Endothelial cell of umbilical vein (primary cell): ENCODE results near the gene FLT3LG.

ENCODE experiments used
- EZH2 ChIP-seq: IDR thresholded peaks from 2 replicates; pipeline ENCODE4 v1.6.1; 2012; ENCODE audit warnings: borderline replicate concordance, low read depth, mild to moderate bottlenecking, moderate library complexity, low read length, inconsistent platforms; ENCODE audit not compliant: severe bottlenecking
- GATA2 ChIP-seq: IDR thresholded peaks from 2 replicates; pipeline ENCODE4 v1.7.0; 2011; ENCODE audit warnings: low read depth, mild to moderate bottlenecking, moderate library complexity, mixed read lengths, low read length; ENCODE audit not compliant: insufficient read length, insufficient read depth
- POLR2A ChIP-seq: IDR thresholded peaks from 2 replicates; pipeline ENCODE4 v1.6.1; 2012; ENCODE audit warnings: low read depth, mild to moderate bottlenecking, control low read depth, low read length
- POLR2AphosphoS5 ChIP-seq: IDR thresholded peaks from 2 replicates; pipeline ENCODE4 v1.6.1; 2012; ENCODE audit warnings: low read depth, mild to moderate bottlenecking, control low read depth, low read length, moderate library complexity; ENCODE audit not compliant: insufficient read depth
- TF ChIP-seq, protein P1 (sequence below), 2 donors: IDR thresholded peaks; 1 replicate in 1 of 2; 2 replicates in 1 of 2; pipeline ENCODE4 v1.5.1; 2011; ENCODE audit warnings: low read length in 2 of 2, mild to moderate bottlenecking in 2 of 2, moderate library complexity in 2 of 2, control low read depth in 1 of 2, inconsistent platforms in 1 of 2, low read depth in 1 of 2; ENCODE audit not compliant: insufficient read depth in 1 of 2; ENCODE audit errors: extremely low read depth in 1 of 2

DNA sequence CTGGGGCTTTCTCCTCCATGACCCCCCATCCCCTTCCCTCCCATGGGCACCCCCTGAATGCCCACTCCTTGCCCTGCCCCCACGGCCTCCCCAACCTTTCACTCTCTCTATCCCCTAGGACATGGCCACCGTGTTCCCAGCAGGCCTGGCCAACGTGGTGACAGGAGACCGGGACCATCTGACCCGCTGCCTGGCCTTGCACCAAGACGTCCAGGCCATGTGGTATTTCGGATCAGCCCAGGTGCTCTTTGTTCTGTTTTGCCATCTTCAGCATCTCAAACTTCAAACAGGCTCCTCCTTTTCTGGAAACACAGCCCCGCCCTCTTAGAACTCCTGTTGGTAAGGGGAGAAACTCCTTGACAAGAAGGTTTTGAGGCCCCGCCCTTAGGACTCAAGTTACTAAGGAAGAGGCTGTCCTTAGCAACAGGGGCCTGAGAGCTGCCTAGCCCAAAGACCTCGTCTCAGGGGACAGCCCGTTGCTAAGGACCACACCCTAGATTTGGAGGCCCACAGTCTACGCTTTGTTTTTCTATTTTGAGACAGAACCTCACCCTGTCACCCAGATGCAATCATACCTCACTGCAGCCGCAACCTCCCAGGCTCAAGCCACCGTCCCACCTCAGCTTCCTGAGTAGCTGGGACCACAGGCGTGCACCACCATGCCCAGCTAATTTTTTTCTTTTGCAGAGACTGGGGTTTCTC lies 5.1 kb upstream of the FLT3LG start:
- TF ChIP-seq, protein P1, sequence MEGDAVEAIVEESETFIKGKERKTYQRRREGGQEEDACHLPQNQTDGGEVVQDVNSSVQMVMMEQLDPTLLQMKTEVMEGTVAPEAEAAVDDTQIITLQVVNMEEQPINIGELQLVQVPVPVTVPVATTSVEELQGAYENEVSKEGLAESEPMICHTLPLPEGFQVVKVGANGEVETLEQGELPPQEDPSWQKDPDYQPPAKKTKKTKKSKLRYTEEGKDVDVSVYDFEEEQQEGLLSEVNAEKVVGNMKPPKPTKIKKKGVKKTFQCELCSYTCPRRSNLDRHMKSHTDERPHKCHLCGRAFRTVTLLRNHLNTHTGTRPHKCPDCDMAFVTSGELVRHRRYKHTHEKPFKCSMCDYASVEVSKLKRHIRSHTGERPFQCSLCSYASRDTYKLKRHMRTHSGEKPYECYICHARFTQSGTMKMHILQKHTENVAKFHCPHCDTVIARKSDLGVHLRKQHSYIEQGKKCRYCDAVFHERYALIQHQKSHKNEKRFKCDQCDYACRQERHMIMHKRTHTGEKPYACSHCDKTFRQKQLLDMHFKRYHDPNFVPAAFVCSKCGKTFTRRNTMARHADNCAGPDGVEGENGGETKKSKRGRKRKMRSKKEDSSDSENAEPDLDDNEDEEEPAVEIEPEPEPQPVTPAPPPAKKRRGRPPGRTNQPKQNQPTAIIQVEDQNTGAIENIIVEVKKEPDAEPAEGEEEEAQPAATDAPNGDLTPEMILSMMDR (IDR thresholded peaks at IDR 0.05; ENCODE audit: extremely low read depth in 1 of 2, insufficient read depth in 1 of 2, low read depth in 1 of 2, low read length in 2 of 2) = no peak
- no peak for TF ChIP-seq EZH2
- TF ChIP-seq POLR2AphosphoS5 = no peak
- TF ChIP-seq POLR2A = no peak
- no peak for TF ChIP-seq GATA2
